HS-5 (cell line): ENCODE measurements around the gene DMD.
A peak's percentile ranks its signal among the peaks of the same experiment; 100 is the strongest.
"Not testable (repeated sequence)": the region's sequence is repeated elsewhere in the genome, so short reads cannot be mapped to it uniquely, and the experiment has no call there.

Experiments
- DNase-seq: peaks from one replicate; pipeline ENCODE4 v3.0.0-alpha.2; 2012; ENCODE audit warnings: low read depth

The DMD gene

GRCh38 chrX:32614707-32615106 is 596.6 kb downstream of the DMD start:
- DNase-seq = no peak

- no peak for DNase-seq
These were observed 612.2 kb downstream of the DMD start for GRCh38 chrX:32599156-32599555.

- DNase-seq = no peak
These were observed 612.6 kb downstream of the DMD start for GRCh38 chrX:32598707-32599106.

- no peak for DNase-seq
These were observed 613.6 kb downstream of the DMD start for GRCh38 chrX:32597777-32598176.

- DNase-seq = no peak
These were observed 618.6 kb downstream of the DMD start for GRCh38 chrX:32592786-32593185.

GRCh38 chrX:32591589-32591988 is 619.8 kb downstream of the DMD start:
- DNase-seq = no peak

- DNase-seq = no peak
These were observed 628.6 kb downstream of the DMD start for GRCh38 chrX:32582729-32583128.

- DNase-seq = no peak
These were observed 634.5 kb downstream of the DMD start for GRCh38 chrX:32576885-32577284.

GRCh38 chrX:32572644-32573043 is 638.7 kb downstream of the DMD start:
- no peak for DNase-seq

GRCh38 chrX:32571579-32571978 is 639.8 kb downstream of the DMD start:
- DNase-seq = no peak

GRCh38 chrX:32562261-32562660 is 649.1 kb downstream of the DMD start:
- no peak for DNase-seq

GRCh38 chrX:32545101-32545500 is 666.2 kb downstream of the DMD start:
- no peak for DNase-seq

- DNase-seq = no peak
These were observed 672.8 kb downstream of the DMD start for GRCh38 chrX:32538554-32538953.

- DNase-seq = no peak
These were observed 677.5 kb downstream of the DMD start for GRCh38 chrX:32533848-32534247.

GRCh38 chrX:32532262-32532661 is 679.1 kb downstream of the DMD start:
- DNase-seq = no peak

GRCh38 chrX:32530802-32531403 is 680.4 kb downstream of the DMD start:
- peak; percentile 2 for DNase-seq

- not testable (repeated sequence) for DNase-seq
These were observed 682.9 kb downstream of the DMD start for GRCh38 chrX:32528451-32528850.

- no peak for DNase-seq
These were observed 686.1 kb downstream of the DMD start for GRCh38 chrX:32525234-32525633.

- DNase-seq = no peak
These were observed 687.0 kb downstream of the DMD start for GRCh38 chrX:32524385-32524784.

- DNase-seq = no peak
These were observed 690.6 kb downstream of the DMD start for GRCh38 chrX:32520789-32521188.

GRCh38 chrX:32514986-32515385 is 696.4 kb downstream of the DMD start:
- no peak for DNase-seq

- DNase-seq = no peak
These were observed 709.7 kb downstream of the DMD start for GRCh38 chrX:32501606-32502005.

GRCh38 chrX:32496671-32497070 is 714.7 kb downstream of the DMD start:
- DNase-seq = no peak

- no peak for DNase-seq
These were observed 715.5 kb downstream of the DMD start for GRCh38 chrX:32495855-32496254.

- no peak for DNase-seq
These were observed 722.2 kb downstream of the DMD start for GRCh38 chrX:32489125-32489524.
